Epidermal melanocyte (primary cell): ENCODE measurements around the gene PREPL.

ENCODE experiments used
- DNase-seq: peaks from one replicate; pipeline ENCODE4 v3.0.0; 2011; ENCODE audit warnings: low spot score; ENCODE audit not compliant: insufficient read length

The PREPL gene

DNA sequence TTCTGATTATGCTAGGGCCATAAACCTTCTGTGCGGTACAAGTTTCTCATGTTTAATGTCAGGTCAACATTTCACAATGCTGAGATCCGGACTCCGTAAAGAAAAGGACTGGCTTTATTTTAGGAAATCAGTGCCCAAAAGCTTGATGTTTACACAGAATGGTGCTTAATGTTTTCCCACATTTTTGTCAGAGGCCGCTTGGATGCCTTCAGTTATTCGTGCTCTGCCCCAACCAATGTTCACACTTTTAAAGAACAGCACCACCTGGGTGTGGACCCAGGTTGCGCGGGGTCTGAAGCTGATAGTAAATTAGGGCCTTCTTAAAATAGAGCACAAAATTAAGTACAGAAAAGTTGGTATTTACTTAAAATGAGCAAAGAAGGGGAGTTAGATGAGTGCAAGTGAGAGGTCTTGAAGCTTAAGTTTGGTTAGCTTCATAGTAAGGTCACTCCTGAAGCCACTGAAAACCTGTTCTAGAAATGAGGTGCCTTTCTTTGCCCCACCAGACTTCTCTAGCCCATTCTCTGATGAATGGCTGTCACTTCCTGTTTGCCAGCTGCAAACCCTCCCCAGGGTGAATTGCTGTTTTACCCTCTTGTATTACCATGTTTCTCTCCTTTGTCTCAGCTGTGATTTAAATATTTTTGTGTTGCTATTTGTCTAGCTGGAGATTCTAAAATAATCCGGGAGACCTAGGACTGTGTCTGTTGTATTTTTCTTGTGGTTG, 65.5 kb downstream of the PREPL start:
- DNase-seq = no peak

DNA sequence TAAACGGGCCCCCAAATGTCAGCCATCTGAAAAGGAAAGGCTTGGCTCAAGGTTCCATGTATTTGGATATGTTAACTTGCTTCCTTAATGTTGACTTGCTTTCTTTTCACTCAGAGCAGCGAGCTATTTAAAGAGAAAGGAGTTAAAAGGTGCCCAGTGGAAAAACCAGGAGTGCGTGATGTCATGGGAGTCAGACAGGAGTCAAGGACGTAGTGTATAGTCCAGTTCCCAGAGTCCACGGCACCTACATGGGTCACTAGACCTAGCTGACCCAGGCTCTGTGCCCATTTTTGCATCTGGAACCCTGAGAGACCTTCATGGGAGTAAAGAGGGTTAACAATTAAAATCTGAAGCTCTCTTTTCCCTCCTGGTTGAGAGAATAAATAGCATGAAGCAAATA, 66.2 kb downstream of the PREPL start:
- no peak for DNase-seq

DNA sequence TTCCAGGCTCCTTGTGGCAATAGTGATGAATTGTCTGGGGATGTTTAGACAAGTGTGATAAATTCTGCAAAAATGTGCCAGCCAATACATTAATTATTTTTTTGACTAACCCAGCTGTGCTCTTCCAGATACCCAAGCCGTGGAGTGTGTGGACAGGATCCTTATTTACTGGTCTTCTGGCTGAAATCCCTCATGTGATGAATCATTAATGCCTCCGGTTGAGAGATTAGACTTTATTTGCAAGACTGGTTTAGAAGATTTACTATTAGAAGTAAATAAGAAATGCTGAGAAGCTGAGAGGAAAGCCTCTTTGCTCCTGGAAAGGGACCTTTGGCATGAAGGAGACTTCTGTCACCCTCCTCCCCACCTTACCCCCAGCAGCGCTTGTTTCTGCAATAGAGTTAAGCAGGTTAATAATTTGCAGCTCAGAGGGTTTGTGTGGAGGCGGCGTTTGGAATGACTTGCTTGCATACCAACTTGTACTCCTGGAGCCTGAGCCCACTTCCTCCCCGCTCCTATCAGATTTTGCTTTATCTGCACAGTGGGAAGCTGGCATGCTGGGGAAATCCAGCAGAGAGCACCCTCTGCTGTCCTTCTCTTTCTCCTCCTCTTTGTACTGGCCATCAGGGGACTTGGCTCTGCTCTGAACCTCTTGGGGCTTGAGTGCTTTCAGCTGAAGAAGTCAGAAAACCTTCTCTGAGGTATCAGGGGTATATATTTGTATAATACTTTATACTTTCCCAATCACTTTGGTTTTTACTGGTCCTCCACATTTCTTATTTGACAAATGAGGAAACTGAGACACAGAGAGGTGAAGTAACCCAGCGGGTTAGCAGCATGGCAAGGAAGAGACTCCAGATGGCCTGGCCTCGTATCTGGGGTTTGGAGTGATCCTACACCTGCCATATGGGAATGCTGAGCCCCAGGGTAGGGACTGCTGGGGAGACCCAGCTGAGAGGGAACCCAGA, 69.7 kb downstream of the PREPL start:
- DNase-seq = peak; percentile 54

DNA sequence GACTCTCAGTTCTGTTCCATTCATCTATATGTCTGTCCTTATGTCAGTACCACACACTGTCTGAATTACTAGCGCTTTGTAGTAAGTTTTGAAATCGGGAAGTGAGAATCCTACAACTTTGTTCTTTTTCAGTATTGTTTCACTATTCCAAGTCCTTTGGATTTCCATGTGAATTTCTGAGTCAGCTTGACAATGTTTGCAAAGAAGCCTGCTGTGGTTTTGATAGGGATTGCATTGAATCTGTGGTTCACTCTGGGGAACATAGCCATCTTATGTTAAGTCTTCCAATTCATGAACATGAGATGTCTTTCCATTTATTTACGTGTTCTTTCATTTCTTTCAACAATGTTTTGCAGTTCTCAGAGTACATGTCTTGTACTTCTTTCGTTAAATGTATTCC, 71.0 kb downstream of the PREPL start:
- DNase-seq = no peak

DNA sequence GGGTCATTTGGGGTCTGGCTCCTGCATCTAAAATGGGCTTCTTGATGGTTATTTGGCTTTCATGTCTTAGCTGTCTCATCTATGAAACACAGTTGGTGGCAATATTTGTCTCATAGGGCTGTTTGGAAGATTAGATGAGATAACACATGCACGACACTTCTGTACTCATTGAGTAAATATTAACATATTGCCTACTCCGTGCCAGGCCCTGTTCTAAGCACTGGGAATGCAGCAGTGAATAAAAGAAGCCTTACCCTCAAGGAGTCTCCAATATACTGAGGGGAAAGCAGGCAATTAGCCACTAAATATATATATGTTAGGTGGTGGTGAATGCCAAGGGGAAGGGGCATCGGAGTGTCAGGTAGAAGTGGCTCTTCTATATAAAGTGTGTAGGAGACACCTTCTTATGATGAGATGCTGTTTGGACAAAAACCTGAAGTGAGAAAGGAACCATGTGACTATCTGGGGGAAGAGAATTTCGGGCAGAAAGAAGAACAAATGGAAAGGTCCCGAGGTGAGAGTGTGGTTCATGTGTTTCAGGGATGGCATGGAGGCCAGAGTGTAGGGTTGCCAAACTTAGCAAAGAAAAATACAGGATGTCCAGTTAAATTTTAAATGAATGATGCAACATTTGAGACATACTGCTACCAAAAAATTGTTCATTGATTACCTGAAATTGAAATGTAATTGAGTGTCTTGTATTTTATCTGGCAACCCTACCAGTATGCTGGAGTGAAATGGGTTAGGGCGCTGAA, 74.2 kb downstream of the PREPL start:
- DNase-seq = no peak

DNA sequence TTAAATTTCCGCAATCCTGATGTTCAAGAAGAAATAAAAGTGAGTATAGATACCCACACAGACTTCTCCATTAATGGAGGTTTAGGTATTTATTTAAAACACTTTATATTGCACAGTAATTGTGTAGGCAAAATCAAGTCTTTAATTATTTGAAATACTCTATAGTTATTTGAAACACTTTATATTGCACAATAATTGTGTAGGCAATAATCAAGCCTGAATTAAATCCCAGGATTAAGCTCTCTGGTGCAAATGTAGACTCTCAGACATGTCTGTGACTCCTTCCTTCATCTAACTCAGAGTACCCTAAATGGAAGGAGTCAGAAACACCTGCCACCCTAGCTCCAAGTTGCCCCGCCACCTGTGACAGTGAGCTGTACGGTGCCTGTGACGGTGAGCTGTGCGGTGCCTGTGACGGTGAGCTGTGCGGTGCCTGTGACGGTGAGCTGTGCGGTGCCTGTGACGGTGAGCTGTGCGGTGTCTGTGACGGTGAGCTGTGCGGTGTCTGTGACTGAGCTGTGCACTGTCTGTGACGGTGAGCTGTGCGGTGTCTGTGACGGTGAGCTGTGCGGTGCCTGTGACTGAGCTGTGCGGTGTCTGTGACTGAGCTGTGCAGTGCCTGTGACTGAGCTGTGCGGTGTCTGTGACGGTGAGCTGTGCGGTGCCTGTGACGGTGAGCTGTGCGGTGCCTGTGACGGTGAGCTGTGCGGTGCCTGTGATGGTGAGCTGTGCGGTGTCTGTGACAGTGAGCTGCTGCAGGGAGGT, 75.0 kb downstream of the PREPL start:
- no peak for DNase-seq

DNA sequence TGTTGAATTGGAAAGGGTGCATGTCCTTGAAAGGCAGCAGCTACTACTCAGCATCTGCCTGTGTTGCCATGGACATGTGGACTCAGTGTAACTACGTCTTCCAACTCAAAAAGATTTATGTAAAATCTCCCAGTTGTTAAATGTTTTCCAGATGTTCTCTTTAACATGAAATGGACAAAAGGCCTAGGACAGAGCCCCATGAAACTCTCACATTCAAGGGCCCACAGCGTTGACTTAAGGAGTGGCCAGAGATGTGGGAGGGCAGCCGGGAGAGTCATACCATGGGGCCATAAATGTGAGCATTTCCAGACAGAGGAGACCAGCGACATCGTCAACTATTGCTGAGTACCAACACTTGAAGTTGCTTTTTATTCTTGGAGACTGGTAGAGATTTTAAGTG, 76.1 kb downstream of the PREPL start:
- DNase-seq = no peak

DNA sequence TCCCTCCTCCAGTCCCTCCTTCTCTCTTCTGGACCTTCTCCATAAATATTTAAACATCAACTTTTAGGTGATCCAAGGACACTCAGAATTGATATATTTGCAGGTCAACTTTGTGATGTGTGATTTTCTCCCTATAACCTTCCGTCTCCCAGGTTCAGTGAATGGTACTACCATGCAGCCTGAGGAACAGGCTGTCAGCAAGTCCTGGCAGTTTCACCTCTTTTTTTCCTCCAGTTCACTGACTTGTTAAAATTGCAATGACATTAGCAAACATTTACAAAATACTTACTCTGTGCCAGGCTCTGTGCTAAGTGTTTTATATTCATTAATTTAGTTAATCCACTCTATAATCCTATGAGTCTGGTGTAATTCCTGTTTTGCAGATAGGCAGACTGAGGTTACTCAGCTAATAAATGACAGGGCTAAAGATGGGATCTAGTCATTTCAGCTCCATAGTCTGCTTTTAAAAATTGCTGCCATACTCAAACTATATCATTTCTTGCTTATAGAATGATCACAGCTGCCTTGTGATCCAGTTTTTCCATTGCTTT, 78.1 kb downstream of the PREPL start:
- no peak for DNase-seq

DNA sequence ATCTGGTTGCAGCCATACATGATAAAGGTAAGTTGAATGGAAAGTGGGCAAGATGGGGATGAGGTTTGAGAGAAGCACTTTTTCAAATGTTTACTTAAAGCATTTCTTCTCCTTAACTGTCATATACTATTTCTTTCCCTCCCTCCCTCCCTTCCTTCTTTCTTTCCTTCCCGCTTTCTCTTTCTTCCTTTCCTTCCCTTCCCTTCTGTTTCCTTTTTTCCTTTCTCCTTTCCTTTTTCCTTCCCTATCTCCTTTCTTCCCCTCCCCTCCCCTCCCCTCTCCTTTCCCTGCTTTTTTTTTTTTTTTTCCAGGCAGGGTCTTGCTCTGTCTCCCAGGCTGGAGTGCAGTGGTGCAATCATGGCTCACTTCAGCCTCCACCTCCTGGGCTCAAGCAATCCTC, 80.4 kb downstream of the PREPL start:
- DNase-seq = no peak

DNA sequence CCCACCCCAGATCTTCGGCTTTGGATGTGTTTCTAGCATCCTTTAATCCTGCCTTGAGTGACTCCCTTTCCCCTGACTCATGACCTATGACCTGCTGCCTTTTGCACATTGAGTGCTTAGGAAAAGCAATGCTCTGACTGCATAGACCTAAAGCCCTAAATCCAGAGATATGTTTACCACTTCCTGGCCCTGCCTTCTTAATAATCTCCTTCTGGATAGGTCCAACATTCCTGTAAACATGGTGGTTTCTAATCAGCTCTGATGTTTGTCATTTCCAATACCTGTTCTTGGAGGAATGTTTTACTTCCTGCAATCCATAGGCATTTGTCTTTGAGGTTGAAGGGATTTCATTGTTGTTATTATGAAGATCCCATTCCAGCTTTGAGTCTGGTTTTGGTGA, 83.8 kb downstream of the PREPL start:
- DNase-seq = no peak

DNA sequence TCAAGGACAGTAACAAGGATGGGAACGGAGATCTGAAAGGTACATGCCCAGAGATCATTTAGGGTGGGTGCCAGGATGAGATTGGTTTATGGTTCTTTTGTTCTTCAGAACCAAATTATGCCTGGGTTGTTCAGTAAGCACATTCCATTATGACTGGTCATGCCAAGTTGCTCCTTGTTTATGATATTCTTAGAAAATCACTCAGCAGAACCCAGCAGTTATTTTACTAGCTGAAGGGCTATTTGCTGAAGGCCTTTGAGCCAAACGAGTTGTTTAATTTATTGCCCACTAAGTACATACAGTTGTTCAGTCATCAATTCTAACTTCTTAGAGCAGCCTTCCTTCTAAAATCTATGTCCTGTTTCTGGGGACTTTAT, 85.4 kb downstream of the PREPL start:
- no peak for DNase-seq

DNA sequence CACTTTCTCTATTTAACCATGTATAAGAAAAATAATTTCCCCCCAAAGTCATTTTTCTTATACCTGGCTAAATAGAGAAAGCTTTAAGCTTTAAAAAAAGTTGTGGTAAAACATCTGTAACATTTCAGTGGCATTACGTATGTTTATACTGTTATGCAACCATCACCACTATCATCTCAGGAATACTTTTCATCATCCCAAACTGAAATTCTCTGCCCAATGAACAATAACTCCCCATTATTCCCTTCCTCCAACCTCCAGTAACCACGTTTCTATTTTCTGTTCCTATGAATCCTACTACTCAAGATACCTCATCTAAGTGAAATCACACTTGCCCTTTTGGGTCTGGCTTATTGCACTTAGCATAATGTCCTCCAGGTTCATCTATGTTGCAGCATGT, 87.7 kb downstream of the PREPL start:
- no peak for DNase-seq

DNA sequence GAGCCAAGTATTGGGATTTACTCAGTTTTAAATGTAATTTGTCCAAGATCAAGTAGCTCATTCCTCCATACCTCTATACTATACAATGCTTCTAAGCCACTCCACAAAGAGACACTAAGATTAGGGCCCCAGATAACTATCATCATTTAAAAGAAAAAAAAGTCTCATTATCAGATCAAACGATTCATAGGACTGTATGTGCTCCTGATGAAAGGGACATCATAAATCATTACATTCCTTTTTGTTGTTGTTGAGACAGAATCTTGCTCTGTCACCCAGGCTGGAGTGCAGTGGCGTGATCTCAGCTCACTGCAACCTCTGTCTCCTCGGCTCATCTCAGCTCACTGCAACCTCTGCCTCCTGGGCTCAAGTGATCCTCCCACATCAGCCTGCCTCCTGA, 88.2 kb downstream of the PREPL start:
- DNase-seq = no peak

DNA sequence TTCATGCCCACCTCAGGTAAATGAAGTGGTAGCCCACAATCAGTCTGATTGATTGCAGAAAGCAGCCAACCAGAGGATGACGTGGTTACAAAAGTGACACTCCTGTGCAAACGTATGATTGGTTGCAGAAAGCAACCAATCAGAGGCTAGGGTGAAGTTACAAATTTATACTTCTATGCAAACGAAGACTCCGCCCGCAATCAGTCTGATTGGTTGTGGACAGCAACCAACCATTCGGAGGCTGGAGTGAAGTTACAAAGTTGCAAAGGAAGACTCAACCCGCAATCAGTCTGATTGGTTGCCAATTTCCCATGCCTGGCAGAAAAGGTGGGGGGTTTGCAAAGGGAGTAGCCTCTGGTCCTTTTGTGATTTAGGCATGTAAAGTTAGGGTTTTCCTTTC, 90.0 kb downstream of the PREPL start:
- no peak for DNase-seq

DNA sequence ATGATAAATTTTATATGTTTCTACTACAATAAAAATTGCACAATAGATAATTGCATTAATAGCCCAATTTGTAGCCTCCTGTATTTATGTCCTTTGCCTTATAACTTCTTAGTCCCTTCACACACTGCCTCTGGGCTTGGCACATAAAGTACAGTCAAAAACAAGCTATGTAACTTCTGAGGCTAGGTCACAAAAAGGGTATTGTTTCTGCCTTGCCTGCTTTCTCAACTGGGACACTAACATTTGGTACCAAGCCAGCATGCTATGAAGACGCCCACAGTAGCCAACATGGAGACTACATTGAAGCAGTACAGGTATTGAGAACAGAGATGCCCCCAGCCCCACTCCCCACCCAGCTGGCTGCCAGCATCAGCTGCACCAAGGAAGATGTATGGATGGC, 91.5 kb downstream of the PREPL start:
- peak; percentile 38 for DNase-seq

DNA sequence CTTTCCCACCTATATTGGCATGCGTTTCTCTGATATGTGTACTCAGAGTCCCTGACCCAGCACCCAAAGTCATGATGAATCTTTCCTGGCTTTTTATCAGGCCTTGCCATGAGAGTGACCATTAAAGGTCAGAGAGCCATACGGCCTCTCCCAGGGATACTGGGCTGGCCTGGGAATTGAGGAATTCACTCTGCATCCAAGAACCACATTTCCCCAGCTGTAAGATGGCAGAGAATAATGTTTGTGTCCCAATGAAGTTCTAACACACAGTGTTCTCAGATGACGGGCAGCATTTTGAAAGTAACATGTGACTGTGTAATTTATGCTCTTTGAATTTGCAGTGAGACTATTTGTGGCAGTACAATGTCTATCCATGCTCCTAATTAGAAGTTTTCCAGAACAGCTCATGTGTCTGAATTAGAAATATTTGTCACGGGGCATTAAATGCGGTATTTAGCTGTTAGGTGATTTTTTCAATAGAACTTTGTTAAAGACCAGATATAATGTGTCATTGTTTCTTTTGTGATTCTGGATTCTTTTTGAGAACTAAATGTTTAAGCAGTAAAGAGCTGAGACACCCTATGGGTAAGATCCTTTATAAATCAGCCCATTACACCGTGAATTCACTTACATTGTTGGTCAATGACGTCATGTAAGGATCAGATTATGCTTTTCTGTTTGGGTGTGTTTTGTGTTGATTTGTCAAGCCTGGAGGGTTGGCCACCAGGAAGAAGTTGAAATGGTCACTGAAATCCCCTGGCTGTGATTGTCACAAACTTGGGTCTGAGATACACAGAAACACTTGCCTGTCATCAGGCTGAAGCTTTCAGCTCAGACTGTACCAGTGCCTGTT, 93.3 kb downstream of the PREPL start:
- peak; percentile 28 for DNase-seq
